K562 (cell line): ENCODE results near the gene HTRA3. TPM values are rescaled to one million over a fixed set of nuclear protein-coding genes. Genes with fewer than 3 reads are reported as not detected.

Experiments used
- CREB1 ChIP-seq, 2 experiments: sonication (generic) in 1 of 2; formaldehyde crosslinking in 1 of 2; IDR thresholded peaks; 2 replicates each; pipeline versions ENCODE4 v1.6.1 to v1.8.0; 2012 to 2022; ENCODE audit warnings: inconsistent platforms in 1 of 2, mild to moderate bottlenecking in 1 of 2, missing genetic modification reagents in 1 of 2, moderate library complexity in 1 of 2
- CTBP1 ChIP-seq: fragments of 450-650 bp; IDR thresholded peaks from 2 replicates; pipeline ENCODE4 v1.6.1; 2016; ENCODE audit warnings: borderline replicate concordance
- FOXA3 ChIP-seq, 2 experiments: fragments of 450-650 bp in 1 of 2; sonication (generic) in 1 of 2; formaldehyde crosslinking; IDR thresholded peaks in 1 of 2; conservative IDR thresholded peaks in 1 of 2; 2 replicates each; pipeline versions ENCODE4 v1.4.0 to v1.8.0; 2020 to 2022; ENCODE audit warnings: mild to moderate bottlenecking in 2 of 2, missing genetic modification reagents in 1 of 2
- TOE1 ChIP-seq, 2 experiments: fragments of 450-650 bp in 1 of 2; sonication (generic) in 1 of 2; formaldehyde crosslinking in 1 of 2; IDR thresholded peaks; 2 replicates each; pipeline versions ENCODE4 v1.7.1 to v1.8.0; 2016 to 2022; ENCODE audit warnings: borderline replicate concordance in 2 of 2, mild to moderate bottlenecking in 2 of 2, antibody characterized with exemption in 1 of 2, inconsistent platforms in 1 of 2, low read depth in 1 of 2, missing genetic modification reagents in 1 of 2, moderate library complexity in 1 of 2
- TRIM24 ChIP-seq, 2 experiments: fragments of 450-650 bp; IDR thresholded peaks; 2 replicates each; pipeline ENCODE4 v1.6.1; 2016
- polyA plus RNA-seq, 8 experiments: library from polyadenylated mRNA; depleted of rRNA in 4 of 8; stranded (reverse) in 5 of 8; unstranded in 3 of 8; fragments of >200 nt; fragmentation: Nextera tagmentation in 2 of 8; fragmentation: Illumina TruSeq in 1 of 8; extraction: Ambion mirVana in 2 of 8; extraction: Trizol in 1 of 8; gene quantifications; 2 replicates each; pipeline versions ENCODE4 v1.2.1 to v1.2.3, GENCODE V29; 2011 to 2014; ENCODE audit warnings: inconsistent platforms in 1 of 8, missing spikeins in 1 of 8
- total RNA-seq, 7 experiments: library from RNA; depleted of rRNA in 6 of 7; stranded (reverse); fragments of >200 nt in 6 of 7; fragmentation: Illumina TruSeq in 2 of 7; extraction: Trizol in 2 of 7; gene quantifications; 2 replicates each; pipeline versions ENCODE4 v1.2.1 to v1.2.3, GENCODE V29; 2011 to 2021; ENCODE audit warnings: low replicate concordance in 1 of 7
- TF ChIP-seq, protein P1 (sequence below): fragments of 450-650 bp; IDR thresholded peaks from 2 replicates; pipeline ENCODE4 v1.6.1; 2016; ENCODE audit warnings: mild to moderate bottlenecking, moderate library complexity
- TF ChIP-seq, protein P2 (sequence below): sonication (generic); formaldehyde crosslinking; IDR thresholded peaks from 2 replicates; pipeline ENCODE4 v1.8.0; 2022; ENCODE audit warnings: mild to moderate bottlenecking, missing genetic modification reagents
- TF ChIP-seq, protein P3 (sequence below): sonication (generic); formaldehyde crosslinking; IDR thresholded peaks from 2 replicates; pipeline ENCODE4 v1.8.0; 2022; ENCODE audit warnings: mild to moderate bottlenecking, missing genetic modification reagents

Gene HTRA3
- total and polyA plus RNA-seq, 9 of the 15 experiments (the other 6 are each of a cell fraction or from before 2014, with no cell fraction given), result 0.04 TPM; not detected in 8

GRCh38 chr4:8323947-8324555 is 54.5 kb downstream of the HTRA3 start (continued):
- TF ChIP-seq, protein P1, sequence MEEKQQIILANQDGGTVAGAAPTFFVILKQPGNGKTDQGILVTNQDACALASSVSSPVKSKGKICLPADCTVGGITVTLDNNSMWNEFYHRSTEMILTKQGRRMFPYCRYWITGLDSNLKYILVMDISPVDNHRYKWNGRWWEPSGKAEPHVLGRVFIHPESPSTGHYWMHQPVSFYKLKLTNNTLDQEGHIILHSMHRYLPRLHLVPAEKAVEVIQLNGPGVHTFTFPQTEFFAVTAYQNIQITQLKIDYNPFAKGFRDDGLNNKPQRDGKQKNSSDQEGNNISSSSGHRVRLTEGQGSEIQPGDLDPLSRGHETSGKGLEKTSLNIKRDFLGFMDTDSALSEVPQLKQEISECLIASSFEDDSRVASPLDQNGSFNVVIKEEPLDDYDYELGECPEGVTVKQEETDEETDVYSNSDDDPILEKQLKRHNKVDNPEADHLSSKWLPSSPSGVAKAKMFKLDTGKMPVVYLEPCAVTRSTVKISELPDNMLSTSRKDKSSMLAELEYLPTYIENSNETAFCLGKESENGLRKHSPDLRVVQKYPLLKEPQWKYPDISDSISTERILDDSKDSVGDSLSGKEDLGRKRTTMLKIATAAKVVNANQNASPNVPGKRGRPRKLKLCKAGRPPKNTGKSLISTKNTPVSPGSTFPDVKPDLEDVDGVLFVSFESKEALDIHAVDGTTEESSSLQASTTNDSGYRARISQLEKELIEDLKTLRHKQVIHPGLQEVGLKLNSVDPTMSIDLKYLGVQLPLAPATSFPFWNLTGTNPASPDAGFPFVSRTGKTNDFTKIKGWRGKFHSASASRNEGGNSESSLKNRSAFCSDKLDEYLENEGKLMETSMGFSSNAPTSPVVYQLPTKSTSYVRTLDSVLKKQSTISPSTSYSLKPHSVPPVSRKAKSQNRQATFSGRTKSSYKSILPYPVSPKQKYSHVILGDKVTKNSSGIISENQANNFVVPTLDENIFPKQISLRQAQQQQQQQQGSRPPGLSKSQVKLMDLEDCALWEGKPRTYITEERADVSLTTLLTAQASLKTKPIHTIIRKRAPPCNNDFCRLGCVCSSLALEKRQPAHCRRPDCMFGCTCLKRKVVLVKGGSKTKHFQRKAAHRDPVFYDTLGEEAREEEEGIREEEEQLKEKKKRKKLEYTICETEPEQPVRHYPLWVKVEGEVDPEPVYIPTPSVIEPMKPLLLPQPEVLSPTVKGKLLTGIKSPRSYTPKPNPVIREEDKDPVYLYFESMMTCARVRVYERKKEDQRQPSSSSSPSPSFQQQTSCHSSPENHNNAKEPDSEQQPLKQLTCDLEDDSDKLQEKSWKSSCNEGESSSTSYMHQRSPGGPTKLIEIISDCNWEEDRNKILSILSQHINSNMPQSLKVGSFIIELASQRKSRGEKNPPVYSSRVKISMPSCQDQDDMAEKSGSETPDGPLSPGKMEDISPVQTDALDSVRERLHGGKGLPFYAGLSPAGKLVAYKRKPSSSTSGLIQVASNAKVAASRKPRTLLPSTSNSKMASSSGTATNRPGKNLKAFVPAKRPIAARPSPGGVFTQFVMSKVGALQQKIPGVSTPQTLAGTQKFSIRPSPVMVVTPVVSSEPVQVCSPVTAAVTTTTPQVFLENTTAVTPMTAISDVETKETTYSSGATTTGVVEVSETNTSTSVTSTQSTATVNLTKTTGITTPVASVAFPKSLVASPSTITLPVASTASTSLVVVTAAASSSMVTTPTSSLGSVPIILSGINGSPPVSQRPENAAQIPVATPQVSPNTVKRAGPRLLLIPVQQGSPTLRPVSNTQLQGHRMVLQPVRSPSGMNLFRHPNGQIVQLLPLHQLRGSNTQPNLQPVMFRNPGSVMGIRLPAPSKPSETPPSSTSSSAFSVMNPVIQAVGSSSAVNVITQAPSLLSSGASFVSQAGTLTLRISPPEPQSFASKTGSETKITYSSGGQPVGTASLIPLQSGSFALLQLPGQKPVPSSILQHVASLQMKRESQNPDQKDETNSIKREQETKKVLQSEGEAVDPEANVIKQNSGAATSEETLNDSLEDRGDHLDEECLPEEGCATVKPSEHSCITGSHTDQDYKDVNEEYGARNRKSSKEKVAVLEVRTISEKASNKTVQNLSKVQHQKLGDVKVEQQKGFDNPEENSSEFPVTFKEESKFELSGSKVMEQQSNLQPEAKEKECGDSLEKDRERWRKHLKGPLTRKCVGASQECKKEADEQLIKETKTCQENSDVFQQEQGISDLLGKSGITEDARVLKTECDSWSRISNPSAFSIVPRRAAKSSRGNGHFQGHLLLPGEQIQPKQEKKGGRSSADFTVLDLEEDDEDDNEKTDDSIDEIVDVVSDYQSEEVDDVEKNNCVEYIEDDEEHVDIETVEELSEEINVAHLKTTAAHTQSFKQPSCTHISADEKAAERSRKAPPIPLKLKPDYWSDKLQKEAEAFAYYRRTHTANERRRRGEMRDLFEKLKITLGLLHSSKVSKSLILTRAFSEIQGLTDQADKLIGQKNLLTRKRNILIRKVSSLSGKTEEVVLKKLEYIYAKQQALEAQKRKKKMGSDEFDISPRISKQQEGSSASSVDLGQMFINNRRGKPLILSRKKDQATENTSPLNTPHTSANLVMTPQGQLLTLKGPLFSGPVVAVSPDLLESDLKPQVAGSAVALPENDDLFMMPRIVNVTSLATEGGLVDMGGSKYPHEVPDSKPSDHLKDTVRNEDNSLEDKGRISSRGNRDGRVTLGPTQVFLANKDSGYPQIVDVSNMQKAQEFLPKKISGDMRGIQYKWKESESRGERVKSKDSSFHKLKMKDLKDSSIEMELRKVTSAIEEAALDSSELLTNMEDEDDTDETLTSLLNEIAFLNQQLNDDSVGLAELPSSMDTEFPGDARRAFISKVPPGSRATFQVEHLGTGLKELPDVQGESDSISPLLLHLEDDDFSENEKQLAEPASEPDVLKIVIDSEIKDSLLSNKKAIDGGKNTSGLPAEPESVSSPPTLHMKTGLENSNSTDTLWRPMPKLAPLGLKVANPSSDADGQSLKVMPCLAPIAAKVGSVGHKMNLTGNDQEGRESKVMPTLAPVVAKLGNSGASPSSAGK, result no peak
- TF ChIP-seq TRIM24 (IDR thresholded peaks at IDR 0.05) (no peak), FOXA3 (CRISPR knock-in tag; conservative IDR thresholded peaks at IDR 0.05 in 1 of 2, IDR thresholded peaks at IDR 0.05 in 1 of 2) (no peak), CTBP1 (no peak), TOE1 (IDR thresholded peaks at IDR 0.05; ENCODE audit: borderline replicate concordance) (no peak), TOE1 (CRISPR knock-in tag; IDR thresholded peaks at IDR 0.05; ENCODE audit: borderline replicate concordance, low read depth) (no peak), CREB1 (IDR thresholded peaks at IDR 0.05) (no peak), CREB1 (CRISPR knock-in tag; IDR thresholded peaks at IDR 0.05) (no peak)
- TF ChIP-seq, protein P2, sequence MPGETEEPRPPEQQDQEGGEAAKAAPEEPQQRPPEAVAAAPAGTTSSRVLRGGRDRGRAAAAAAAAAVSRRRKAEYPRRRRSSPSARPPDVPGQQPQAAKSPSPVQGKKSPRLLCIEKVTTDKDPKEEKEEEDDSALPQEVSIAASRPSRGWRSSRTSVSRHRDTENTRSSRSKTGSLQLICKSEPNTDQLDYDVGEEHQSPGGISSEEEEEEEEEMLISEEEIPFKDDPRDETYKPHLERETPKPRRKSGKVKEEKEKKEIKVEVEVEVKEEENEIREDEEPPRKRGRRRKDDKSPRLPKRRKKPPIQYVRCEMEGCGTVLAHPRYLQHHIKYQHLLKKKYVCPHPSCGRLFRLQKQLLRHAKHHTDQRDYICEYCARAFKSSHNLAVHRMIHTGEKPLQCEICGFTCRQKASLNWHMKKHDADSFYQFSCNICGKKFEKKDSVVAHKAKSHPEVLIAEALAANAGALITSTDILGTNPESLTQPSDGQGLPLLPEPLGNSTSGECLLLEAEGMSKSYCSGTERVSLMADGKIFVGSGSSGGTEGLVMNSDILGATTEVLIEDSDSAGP (CRISPR knock-in tag), result no peak
- TF ChIP-seq, protein P3, sequence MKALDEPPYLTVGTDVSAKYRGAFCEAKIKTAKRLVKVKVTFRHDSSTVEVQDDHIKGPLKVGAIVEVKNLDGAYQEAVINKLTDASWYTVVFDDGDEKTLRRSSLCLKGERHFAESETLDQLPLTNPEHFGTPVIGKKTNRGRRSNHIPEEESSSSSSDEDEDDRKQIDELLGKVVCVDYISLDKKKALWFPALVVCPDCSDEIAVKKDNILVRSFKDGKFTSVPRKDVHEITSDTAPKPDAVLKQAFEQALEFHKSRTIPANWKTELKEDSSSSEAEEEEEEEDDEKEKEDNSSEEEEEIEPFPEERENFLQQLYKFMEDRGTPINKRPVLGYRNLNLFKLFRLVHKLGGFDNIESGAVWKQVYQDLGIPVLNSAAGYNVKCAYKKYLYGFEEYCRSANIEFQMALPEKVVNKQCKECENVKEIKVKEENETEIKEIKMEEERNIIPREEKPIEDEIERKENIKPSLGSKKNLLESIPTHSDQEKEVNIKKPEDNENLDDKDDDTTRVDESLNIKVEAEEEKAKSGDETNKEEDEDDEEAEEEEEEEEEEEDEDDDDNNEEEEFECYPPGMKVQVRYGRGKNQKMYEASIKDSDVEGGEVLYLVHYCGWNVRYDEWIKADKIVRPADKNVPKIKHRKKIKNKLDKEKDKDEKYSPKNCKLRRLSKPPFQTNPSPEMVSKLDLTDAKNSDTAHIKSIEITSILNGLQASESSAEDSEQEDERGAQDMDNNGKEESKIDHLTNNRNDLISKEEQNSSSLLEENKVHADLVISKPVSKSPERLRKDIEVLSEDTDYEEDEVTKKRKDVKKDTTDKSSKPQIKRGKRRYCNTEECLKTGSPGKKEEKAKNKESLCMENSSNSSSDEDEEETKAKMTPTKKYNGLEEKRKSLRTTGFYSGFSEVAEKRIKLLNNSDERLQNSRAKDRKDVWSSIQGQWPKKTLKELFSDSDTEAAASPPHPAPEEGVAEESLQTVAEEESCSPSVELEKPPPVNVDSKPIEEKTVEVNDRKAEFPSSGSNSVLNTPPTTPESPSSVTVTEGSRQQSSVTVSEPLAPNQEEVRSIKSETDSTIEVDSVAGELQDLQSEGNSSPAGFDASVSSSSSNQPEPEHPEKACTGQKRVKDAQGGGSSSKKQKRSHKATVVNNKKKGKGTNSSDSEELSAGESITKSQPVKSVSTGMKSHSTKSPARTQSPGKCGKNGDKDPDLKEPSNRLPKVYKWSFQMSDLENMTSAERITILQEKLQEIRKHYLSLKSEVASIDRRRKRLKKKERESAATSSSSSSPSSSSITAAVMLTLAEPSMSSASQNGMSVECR, result no peak
